ENCODE measurements around the gene ANKRD33B.

DNA sequence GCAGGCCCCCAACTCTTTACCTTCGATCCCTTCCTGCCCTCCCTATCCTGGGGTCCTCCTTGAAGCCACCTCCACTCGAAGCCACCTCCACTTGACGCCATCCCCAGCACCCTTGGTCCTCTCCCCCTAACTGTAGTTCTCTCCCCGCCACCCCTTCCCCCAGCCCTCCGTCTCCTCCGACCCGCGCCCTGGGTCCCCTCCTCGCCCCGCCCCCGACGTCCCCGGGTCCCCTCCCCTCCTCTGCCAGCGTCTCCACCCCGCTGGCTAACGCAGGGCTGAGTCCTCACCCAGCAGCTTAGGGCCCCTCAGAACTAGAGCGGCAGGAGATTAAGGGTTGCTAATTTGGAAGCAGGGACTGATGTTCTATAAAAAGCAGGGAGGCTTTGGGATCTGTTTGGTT lies 30.6 kb upstream of the ANKRD33B start:
- TF ChIP-seq, protein P1, sequence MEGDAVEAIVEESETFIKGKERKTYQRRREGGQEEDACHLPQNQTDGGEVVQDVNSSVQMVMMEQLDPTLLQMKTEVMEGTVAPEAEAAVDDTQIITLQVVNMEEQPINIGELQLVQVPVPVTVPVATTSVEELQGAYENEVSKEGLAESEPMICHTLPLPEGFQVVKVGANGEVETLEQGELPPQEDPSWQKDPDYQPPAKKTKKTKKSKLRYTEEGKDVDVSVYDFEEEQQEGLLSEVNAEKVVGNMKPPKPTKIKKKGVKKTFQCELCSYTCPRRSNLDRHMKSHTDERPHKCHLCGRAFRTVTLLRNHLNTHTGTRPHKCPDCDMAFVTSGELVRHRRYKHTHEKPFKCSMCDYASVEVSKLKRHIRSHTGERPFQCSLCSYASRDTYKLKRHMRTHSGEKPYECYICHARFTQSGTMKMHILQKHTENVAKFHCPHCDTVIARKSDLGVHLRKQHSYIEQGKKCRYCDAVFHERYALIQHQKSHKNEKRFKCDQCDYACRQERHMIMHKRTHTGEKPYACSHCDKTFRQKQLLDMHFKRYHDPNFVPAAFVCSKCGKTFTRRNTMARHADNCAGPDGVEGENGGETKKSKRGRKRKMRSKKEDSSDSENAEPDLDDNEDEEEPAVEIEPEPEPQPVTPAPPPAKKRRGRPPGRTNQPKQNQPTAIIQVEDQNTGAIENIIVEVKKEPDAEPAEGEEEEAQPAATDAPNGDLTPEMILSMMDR (IDR thresholded peaks at IDR 0.05), result no peak
- no peak for TF ChIP-seq POLR2A (IDR thresholded peaks at IDR 0.05)
- TF ChIP-seq EP300 (IDR thresholded peaks at IDR 0.05), result no peak

Data from tibial nerve (tissue), 4 donors.